Activated B cell treated with CpG ODN at 0.5 μM for 24 hours (primary cell): ENCODE data around the gene HK1. TPM values are rescaled to one million over a fixed set of nuclear protein-coding genes. Genes with fewer than 3 reads are reported as not detected.
A peak's percentile ranks its signal among the peaks of the same experiment; 100 is the strongest.
"Not testable (repeated sequence)": the region's sequence is repeated elsewhere in the genome, so short reads cannot be mapped to it uniquely, and the experiment has no call there.

Experiments
- ATAC-seq: fragments of 200-7000 bp; cut with Tn5 transposase; one replicate; pipeline ENCODE4 v1.10.0; 2021; ENCODE audit warnings: low read depth, mild to moderate bottlenecking, moderate library complexity
- CTCF ChIA-PET: fragments of 350-600 bp; sonication (Branson Sonifier 250); formaldehyde crosslinking; loops from one replicate; lab custom pipeline; 2021; ENCODE audit warnings: antibody characterized with exemption; lab: Charles Lee
- POLR2A ChIA-PET: fragments of 350-600 bp; sonication (Branson Sonifier 250); formaldehyde crosslinking; loops from one replicate; lab custom pipeline; 2021; ENCODE audit warnings: antibody characterized with exemption; lab: Charles Lee
- DNase-seq: peaks from one replicate; pipeline ENCODE4 v3.0.0; 2022
- H3K27ac Mint-ChIP-seq: one replicate; pipeline ENCODE4 v1.8.0; 2020; ENCODE audit warnings: mixed read lengths
- H3K27me3 Mint-ChIP-seq: one replicate; pipeline ENCODE4 v1.8.0; 2021; ENCODE audit warnings: mixed read lengths
- H3K36me3 Mint-ChIP-seq: one replicate; pipeline ENCODE4 v1.8.0; 2021; ENCODE audit warnings: low read depth, mixed read lengths
- H3K4me1 Mint-ChIP-seq: one replicate; pipeline ENCODE4 v1.8.0; 2021; ENCODE audit warnings: mixed read lengths
- H3K4me3 Mint-ChIP-seq: one replicate; pipeline ENCODE4 v1.8.0; 2020; ENCODE audit warnings: mild to moderate bottlenecking, mixed read lengths
- H3K9me3 Mint-ChIP-seq: one replicate; pipeline ENCODE4 v1.8.0; 2020; ENCODE audit warnings: mixed read lengths
- CTCF ChIP-seq: fragments of 200-600 bp; IDR thresholded peaks from one replicate; pipeline ENCODE4 v1.8.0; 2022; ENCODE audit warnings: antibody characterized with exemption, mild to moderate bottlenecking
- intact Hi-C: fragments of 100-400 bp; cut with micrococcal nuclease; formaldehyde crosslinking; loops from one replicate; pipeline ENCODE4 v1.15.1; 2024
- total RNA-seq: library from RNA; stranded (reverse); gene quantifications from 2 replicates; pipeline ENCODE4 v1.2.3, GENCODE V29; 2022

Gene HK1
- total RNA-seq, 1 donor from 2014 or later: 47.2 TPM

- DNase-seq (no peak), ATAC-seq (no peak)
- Mint-ChIP-seq H3K36me3 (no peaks in the 10 kb centered on the region), H3K4me1 (peaks cover 22% of the 10 kb centered on the region), H3K9me3 (no peaks in the 10 kb centered on the region), H3K27ac (no peak overlapping the region), H3K4me3 (no peak overlapping the region), H3K27me3 (no peaks in the 10 kb centered on the region)
- intact Hi-C loops: no loop called here
- TF ChIP-seq CTCF: no peak
- ChIA-PET POLR2A (no interaction called here), CTCF (no interaction called here)
Observed at GRCh38 chr10:69275444-69275843, 2.9 kb upstream of the HK1 start.

- H3K9me3 Mint-ChIP-seq: no peaks in the 10 kb centered on the region
- ATAC-seq (no peak), DNase-seq (no peak)
- no peak overlapping the region for H3K4me3 Mint-ChIP-seq
- TF ChIP-seq CTCF: no peak
- CTCF ChIA-PET: no interaction called here
- no peaks in the 10 kb centered on the region for H3K27me3 Mint-ChIP-seq
- H3K36me3 Mint-ChIP-seq: no peaks in the 10 kb centered on the region
- intact Hi-C loops: no loop called here
- peaks cover 19% of the 10 kb centered on the region for H3K4me1 Mint-ChIP-seq
- POLR2A ChIA-PET: no interaction called here
- H3K27ac Mint-ChIP-seq: no peak overlapping the region
Observed at GRCh38 chr10:69276503-69276902, 1.8 kb upstream of the HK1 start.

GRCh38 chr10:69279110-69279509 lies 814 bp downstream of the HK1 start:
- Mint-ChIP-seq H3K27ac (no peak overlapping the region), H3K4me1 (peaks cover 19% of the 10 kb centered on the region), H3K4me3 (no peak overlapping the region), H3K9me3 (no peaks in the 10 kb centered on the region), H3K36me3 (no peaks in the 10 kb centered on the region), H3K27me3 (no peaks in the 10 kb centered on the region)
- DNase-seq (no peak), ATAC-seq (peak; percentile 49)
- ChIA-PET CTCF (no interaction called here), POLR2A (interaction anchor here (1.0 kb wide), 1 partner anchor 38 kb away, joined by 4 read pairs; no protein-coding TSS in a partner anchor)
- no peak for TF ChIP-seq CTCF
- intact Hi-C loops: no loop called here

- ATAC-seq (no peak), DNase-seq (no peak)
- CTCF ChIA-PET: interaction anchor here (0.7 kb wide), 1 partner anchor 48 kb away, joined by 3 read pairs; no protein-coding TSS in a partner anchor
- Mint-ChIP-seq H3K9me3 (no peaks in the 10 kb centered on the region), H3K4me1 (peaks cover 19% of the 10 kb centered on the region), H3K4me3 (no peak overlapping the region), H3K27ac (no peak overlapping the region), H3K36me3 (no peaks in the 10 kb centered on the region), H3K27me3 (no peaks in the 10 kb centered on the region)
- TF ChIP-seq CTCF: no peak
- POLR2A ChIA-PET: no interaction called here
- intact Hi-C loops: no loop called here
Observed at GRCh38 chr10:69281507-69282413, 3.5 kb downstream of the HK1 start.

GRCh38 chr10:69284402-69284801 lies 6.1 kb downstream of the HK1 start:
- H3K4me3 Mint-ChIP-seq, H3K27ac Mint-ChIP-seq, H3K4me1 Mint-ChIP-seq, H3K36me3 Mint-ChIP-seq, intact Hi-C loops, ATAC-seq, H3K27me3 Mint-ChIP-seq, H3K9me3 Mint-ChIP-seq, POLR2A ChIA-PET, DNase-seq, CTCF ChIA-PET: not testable (repeated sequence)
